ENCODE measurements around the gene NXPE3.

DNA sequence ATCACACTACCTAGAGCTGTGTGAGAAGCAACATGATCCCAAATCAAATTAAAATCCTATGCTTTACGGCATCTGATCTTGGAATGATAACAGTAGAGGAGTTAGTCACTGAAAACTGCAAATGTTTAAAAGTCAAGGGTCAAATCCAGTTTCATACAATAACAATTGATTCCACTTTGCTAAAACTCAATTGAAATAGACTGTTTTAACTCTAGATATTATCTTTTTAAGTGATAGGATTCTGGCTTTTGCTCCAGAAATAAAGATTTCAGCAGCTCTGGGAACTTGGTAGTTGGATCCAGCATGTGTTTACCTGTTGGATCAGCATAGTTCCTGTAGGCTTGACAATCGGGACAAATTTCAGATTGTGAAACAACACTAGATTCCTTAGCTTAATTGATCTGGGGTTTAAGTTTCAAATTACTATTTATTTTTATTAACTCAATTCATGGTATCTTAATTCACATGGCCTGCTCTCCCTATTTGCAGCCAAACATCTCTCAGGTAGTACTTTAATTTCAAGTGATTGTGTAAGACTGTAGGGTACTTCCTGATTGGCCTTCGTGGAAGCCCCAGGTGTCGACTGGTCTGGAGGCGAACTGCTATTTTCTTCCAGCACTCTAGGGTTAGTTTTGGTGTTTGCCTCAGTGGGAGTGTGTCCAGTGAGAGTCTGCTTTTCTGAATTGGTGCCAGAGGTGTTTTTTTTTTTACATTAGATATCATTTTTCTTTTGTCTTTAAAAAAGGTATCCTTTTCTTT lies 86.9 kb downstream of the NXPE3 start:
- TF ChIP-seq, protein P1, sequence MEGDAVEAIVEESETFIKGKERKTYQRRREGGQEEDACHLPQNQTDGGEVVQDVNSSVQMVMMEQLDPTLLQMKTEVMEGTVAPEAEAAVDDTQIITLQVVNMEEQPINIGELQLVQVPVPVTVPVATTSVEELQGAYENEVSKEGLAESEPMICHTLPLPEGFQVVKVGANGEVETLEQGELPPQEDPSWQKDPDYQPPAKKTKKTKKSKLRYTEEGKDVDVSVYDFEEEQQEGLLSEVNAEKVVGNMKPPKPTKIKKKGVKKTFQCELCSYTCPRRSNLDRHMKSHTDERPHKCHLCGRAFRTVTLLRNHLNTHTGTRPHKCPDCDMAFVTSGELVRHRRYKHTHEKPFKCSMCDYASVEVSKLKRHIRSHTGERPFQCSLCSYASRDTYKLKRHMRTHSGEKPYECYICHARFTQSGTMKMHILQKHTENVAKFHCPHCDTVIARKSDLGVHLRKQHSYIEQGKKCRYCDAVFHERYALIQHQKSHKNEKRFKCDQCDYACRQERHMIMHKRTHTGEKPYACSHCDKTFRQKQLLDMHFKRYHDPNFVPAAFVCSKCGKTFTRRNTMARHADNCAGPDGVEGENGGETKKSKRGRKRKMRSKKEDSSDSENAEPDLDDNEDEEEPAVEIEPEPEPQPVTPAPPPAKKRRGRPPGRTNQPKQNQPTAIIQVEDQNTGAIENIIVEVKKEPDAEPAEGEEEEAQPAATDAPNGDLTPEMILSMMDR (IDR thresholded peaks at IDR 0.05) = no peak
- TF ChIP-seq POLR2A (IDR thresholded peaks at IDR 0.05) = no peak

Data from testis (tissue), 2 donors.